ENCODE data around the gene MOB1B.
"Not testable (repeated sequence)": the region's sequence is repeated elsewhere in the genome, so short reads cannot be mapped to it uniquely, and the experiment has no call there.

Gene MOB1B

DNA sequence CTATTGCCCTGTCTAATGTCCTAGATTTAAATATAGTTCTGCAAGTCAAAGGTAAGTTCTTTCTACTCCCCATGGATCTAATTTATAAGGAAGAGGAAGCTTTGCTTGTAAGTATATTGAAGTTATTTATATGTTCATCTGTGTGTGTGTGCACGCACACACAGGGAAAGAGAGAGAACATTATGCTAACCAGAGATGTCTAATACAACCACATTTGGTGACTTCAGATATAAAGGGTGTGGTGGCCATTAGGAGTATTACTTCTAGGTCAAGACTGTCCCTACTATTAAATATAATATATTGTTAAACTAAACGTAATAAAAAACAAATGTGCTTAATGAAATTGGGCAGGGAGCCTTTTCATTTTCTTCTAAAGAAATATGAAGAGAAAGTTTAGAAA is 95.4 kb downstream of the MOB1B start:
- H3K4me3 ChIP-seq (ENCODE audit: low read depth, low read length), result no peak overlapping the region
- DNase-seq (ENCODE audit: low read depth, low spot score), result no peak
- TF ChIP-seq CTCF (IDR thresholded peaks at IDR 0.05; ENCODE audit: low read depth, low read length), result no peak
- in situ Hi-C loops (cut with HindIII; ENCODE audit: low sequenced_read_pairs), result no loop called here

- H3K4me3 ChIP-seq (ENCODE audit: low read depth, low read length); DNase-seq (ENCODE audit: low read depth, low spot score); in situ Hi-C loops (cut with HindIII; ENCODE audit: low sequenced_read_pairs): not testable (repeated sequence)
These were observed 97.5 kb downstream of the MOB1B start for GRCh38 chr4:70999639-71000038.

GRCh38 chr4:71001363-71001762 is 99.2 kb downstream of the MOB1B start:
- in situ Hi-C loops (cut with HindIII; ENCODE audit: low sequenced_read_pairs); H3K4me3 ChIP-seq (ENCODE audit: low read depth, low read length); DNase-seq (ENCODE audit: low read depth, low spot score): not testable (repeated sequence)

DNA sequence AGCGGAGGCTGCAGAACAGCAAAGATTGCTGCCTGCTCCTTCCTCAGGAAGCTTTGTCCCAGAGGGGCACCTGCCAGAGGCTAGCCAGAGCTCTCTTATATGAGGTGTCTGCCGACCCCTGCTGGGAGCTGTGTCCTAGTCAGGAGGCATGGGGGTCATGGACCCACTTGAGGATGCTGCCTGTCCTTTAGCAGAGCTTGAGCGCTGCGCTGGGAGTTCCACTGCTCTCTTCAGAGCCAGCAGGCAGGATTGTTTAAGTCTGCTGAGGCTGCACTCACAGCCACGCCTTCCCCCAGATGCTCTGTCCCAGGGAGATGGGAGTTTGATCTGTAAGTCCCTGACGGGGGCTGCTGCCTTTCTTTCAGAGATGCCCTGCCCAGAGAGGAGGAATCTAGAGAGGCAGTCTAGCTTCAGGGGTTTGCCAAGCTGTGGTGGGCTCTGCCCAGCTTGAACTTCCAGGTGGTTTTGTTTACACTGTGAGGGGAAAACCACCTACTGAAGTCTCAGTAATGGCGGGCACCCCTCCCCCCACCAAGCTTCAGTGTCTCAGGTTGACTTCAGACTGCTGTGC is 102.2 kb downstream of the MOB1B start:
- H3K4me3 ChIP-seq (ENCODE audit: low read depth, low read length), result no peak overlapping the region
- DNase-seq (ENCODE audit: low read depth, low spot score), result no peak
- TF ChIP-seq CTCF (IDR thresholded peaks at IDR 0.05; ENCODE audit: low read depth, low read length), result no peak
- in situ Hi-C loops (cut with HindIII; ENCODE audit: low sequenced_read_pairs), result no loop called here

- H3K4me3 ChIP-seq (ENCODE audit: low read depth, low read length); in situ Hi-C loops (cut with HindIII; ENCODE audit: low sequenced_read_pairs); DNase-seq (ENCODE audit: low read depth, low spot score): not testable (repeated sequence)
These were observed 102.9 kb downstream of the MOB1B start for GRCh38 chr4:71005025-71005424.

DNA sequence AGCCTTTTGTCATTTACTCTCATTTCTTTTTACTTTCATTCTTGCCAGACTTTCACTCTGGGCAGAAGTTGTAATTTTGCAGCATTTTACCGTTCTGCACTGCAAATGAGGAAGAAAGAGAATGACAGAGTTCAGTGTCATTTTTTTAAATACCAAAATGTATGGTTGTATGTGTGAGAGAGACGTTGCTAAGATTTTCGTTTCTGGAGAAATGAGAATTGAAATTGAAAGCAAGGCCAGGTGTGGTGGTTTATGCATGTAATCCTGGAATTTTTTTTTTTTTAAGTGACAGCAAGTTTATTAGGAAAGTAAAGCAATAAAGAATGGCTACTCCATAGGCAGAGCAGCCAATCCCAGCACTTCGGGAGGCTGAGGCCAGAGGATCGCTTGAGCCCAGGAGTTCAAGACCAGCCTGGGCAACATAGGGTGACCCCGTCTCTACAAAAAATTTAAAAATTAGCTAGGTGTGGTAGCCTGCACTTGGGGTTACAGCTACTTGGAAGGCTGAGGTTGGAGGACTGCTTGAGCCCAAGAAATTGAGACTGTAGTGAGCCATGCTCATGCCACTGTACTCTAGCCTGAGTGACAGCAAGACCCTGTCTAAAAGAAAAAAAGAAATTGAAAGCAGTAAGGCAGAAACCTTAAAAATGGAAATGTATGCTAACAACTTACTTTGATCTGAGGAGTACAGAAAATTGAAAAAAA is 104.2 kb downstream of the MOB1B start:
- no peak for TF ChIP-seq CTCF (IDR thresholded peaks at IDR 0.05; ENCODE audit: low read depth, low read length)
- H3K4me3 ChIP-seq (ENCODE audit: low read depth, low read length), result no peak overlapping the region
- no peak for DNase-seq (ENCODE audit: low read depth, low spot score)
- in situ Hi-C loops (cut with HindIII; ENCODE audit: low sequenced_read_pairs), result no loop called here

DNA sequence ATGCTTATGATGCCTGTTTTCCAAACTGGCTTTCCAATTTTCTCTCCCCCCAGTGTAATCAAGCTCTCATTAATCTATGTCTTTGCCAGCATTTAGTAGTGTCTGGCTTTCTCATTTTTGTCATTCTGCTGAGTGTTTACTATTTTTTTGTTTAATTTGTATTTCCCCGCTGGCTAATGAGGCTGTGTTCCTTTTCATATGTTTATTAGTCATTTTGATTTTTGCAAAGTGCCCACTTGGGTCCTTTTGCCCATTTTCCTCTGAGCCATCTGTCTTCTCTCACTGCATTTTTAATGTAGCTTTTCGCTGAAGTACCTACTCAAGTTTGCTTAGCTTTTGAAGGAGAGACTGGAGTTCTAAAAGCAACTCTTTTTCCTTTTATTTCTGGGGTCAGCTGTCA is 106.0 kb downstream of the MOB1B start:
- in situ Hi-C loops (cut with HindIII; ENCODE audit: low sequenced_read_pairs), result no loop called here
- DNase-seq (ENCODE audit: low read depth, low spot score), result no peak
- no peak for TF ChIP-seq CTCF (IDR thresholded peaks at IDR 0.05; ENCODE audit: low read depth, low read length)
- no peak overlapping the region for H3K4me3 ChIP-seq (ENCODE audit: low read depth, low read length)

GRCh38 chr4:71009086-71009485 is 106.9 kb downstream of the MOB1B start:
- in situ Hi-C loops (cut with HindIII; ENCODE audit: low sequenced_read_pairs), result no loop called here
- peak; percentile 31 for DNase-seq (ENCODE audit: low read depth, low spot score)
- no peak overlapping the region for H3K4me3 ChIP-seq (ENCODE audit: low read depth, low read length)
- no peak for TF ChIP-seq CTCF (IDR thresholded peaks at IDR 0.05; ENCODE audit: low read depth, low read length)

Measured in astrocyte of the spinal cord (primary cell).